Panc1 (cell line): ENCODE data around the gene NKD1. TPM values are rescaled to one million over a fixed set of nuclear protein-coding genes. Genes with fewer than 3 reads are reported as not detected.

Experiments
- ATAC-seq: fragments of 200-7000 bp; cut with Tn5 transposase; 2 replicates; pipeline ENCODE4 v1.9.1; 2020; ENCODE audit warnings: mild to moderate bottlenecking, moderate library complexity
- BruUV-seq: library from RNA; stranded (reverse); fragments of 400-500 nt; replicated peaks from 2 replicates; lab custom pipeline; 2021; lab: Mats Ljungman, UMichigan
- CTCF ChIA-PET: fragments of 300-600 bp; sonication (Branson Sonifier 250); formaldehyde crosslinking; loops from one replicate; lab custom pipeline; 2022; ENCODE audit warnings: antibody characterized with exemption; lab: Charles Lee
- POLR2A ChIA-PET: fragments of 300-600 bp; sonication (Branson Sonifier 250); formaldehyde crosslinking; loops from one replicate; lab custom pipeline; 2022; ENCODE audit warnings: antibody characterized with exemption; lab: Charles Lee
- DNase-seq: peaks from one replicate; pipeline ENCODE4 v3.0.0-alpha.2; 2010; ENCODE audit warnings: low read depth, low spot score
- H3K27ac ChIP-seq: 2 replicates; pipeline ENCODE4 v1.5.1; 2011; ENCODE audit warnings: mild to moderate bottlenecking, low read length, inconsistent platforms
- H3K27me3 ChIP-seq: fragments of 200-500 bp; sonication (Bioruptor generic); 2 replicates; pipeline ENCODE4 v1.6.0; 2014; ENCODE audit warnings: low read length, inconsistent platforms; ENCODE audit not compliant: control insufficient read depth, insufficient read depth
- H3K36me3 ChIP-seq: fragments of 200-500 bp; sonication (Bioruptor generic); 2 replicates; pipeline ENCODE4 v1.5.1; 2014; ENCODE audit warnings: inconsistent platforms, mild to moderate bottlenecking, low read length, moderate library complexity; ENCODE audit not compliant: control insufficient read depth, insufficient read depth
- H3K4me1 ChIP-seq: 2 replicates; pipeline ENCODE4 v1.5.1; 2011; ENCODE audit warnings: inconsistent platforms, mild to moderate bottlenecking, low read length, moderate library complexity; ENCODE audit not compliant: control insufficient read depth, insufficient read depth
- H3K4me3 ChIP-seq, 2 experiments: 2 replicates each; pipeline ENCODE4 v1.5.1; 2011 to 2012; ENCODE audit warnings: low read depth in 2 of 2, low read length in 2 of 2, mild to moderate bottlenecking in 2 of 2, inconsistent platforms in 1 of 2, moderate library complexity in 1 of 2
- H3K9me3 ChIP-seq: fragments of 200-500 bp; sonication (Bioruptor generic); 2 replicates; pipeline ENCODE4 v1.5.1; 2014; ENCODE audit warnings: low read depth, mild to moderate bottlenecking, inconsistent platforms, low read length, moderate library complexity; ENCODE audit not compliant: control insufficient read depth, insufficient read depth
- POLR2AphosphoS5 ChIP-seq: IDR thresholded peaks from 2 replicates; pipeline ENCODE4 v1.6.1; 2012; ENCODE audit warnings: mild to moderate bottlenecking, low read depth, low read length, moderate library complexity
- SIN3A ChIP-seq: IDR thresholded peaks from 2 replicates; pipeline ENCODE4 v1.6.1; 2012; ENCODE audit warnings: low read depth, mild to moderate bottlenecking, low read length, moderate library complexity, borderline replicate concordance; ENCODE audit not compliant: insufficient read depth
- TCF7L2 ChIP-seq: IDR thresholded peaks from 2 replicates; pipeline ENCODE4 v1.6.1; 2011; ENCODE audit warnings: mild to moderate bottlenecking, low read depth, low read length, inconsistent platforms
- in situ Hi-C: cut with HindIII; loops from 2 replicates; pipeline ENCODE4 v1.10.0; 2016; ENCODE audit warnings: low sequenced_read_pairs, low pct_unique_long_range_greater_than_20kb
- intact Hi-C: fragments of 100-400 bp; cut with micrococcal nuclease; formaldehyde crosslinking; loops from one replicate; pipeline ENCODE4 v1.10.0; 2022; ENCODE audit not compliant: unreplicated experiment
- total RNA-seq: library from RNA; stranded (reverse); gene quantifications from one replicate; pipeline ENCODE4 v1.2.1, GENCODE V29; 2021; ENCODE audit not compliant: unreplicated experiment
- TF ChIP-seq, protein P1 (sequence below), 2 experiments: IDR thresholded peaks; 2 replicates each; pipeline ENCODE4 v1.6.1; 2011 to 2012; ENCODE audit warnings: low read depth in 2 of 2, control low read depth in 1 of 2, low read length in 1 of 2, mild to moderate bottlenecking in 1 of 2, moderate library complexity in 1 of 2; ENCODE audit not compliant: insufficient read depth in 1 of 2
- TF ChIP-seq, protein P2 (sequence below): fragments of 450-650 bp; IDR thresholded peaks from 2 replicates; pipeline ENCODE4 v1.5.1; 2017; ENCODE audit warnings: mild to moderate bottlenecking

Gene NKD1
- total RNA-seq, 1 experiment from 2014 or later, result 0.18 TPM

DNA sequence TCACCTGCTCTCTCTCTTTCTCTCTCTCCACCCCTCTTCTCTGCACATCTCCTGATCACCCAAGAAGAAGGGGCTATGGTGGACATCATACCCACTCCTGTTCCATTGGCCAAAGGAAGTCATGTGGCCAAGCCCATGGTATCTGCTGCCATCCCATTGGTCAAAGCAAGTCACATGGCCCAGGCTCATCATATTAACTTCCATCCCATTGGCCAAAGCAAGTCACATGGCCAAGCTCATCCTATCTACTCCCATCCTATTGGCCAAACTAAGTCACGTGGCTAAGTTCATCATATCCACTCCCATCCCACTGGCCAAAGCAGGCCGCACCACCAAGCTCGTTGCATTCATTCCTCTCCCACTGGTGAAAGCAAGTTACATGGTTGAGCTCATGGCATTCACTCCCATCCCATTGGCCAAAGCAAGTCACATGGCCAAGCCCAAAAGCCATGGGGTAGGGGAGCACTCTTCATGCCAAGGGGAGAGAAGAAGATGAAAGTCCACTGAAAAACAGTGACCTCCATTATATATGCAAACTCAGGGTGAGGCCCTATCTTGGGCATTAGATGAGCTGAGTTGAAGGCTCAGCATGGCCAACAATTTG, 103.7 kb downstream of the NKD1 start:
- Histone ChIP-seq H3K9me3 (no peaks in the 10 kb centered on the region), H3K4me3 (no peak overlapping the region), H3K4me1 (no peaks in the 10 kb centered on the region), H3K36me3 (no peaks in the 10 kb centered on the region), H3K27ac (no peak overlapping the region), H3K27me3 (no peaks in the 10 kb centered on the region; the same call in 1 of the 2 replicates)
- in situ Hi-C loops (no loop called here), intact Hi-C loops (no loop called here)
- no peak for DNase-seq
- TF ChIP-seq, protein P1, sequence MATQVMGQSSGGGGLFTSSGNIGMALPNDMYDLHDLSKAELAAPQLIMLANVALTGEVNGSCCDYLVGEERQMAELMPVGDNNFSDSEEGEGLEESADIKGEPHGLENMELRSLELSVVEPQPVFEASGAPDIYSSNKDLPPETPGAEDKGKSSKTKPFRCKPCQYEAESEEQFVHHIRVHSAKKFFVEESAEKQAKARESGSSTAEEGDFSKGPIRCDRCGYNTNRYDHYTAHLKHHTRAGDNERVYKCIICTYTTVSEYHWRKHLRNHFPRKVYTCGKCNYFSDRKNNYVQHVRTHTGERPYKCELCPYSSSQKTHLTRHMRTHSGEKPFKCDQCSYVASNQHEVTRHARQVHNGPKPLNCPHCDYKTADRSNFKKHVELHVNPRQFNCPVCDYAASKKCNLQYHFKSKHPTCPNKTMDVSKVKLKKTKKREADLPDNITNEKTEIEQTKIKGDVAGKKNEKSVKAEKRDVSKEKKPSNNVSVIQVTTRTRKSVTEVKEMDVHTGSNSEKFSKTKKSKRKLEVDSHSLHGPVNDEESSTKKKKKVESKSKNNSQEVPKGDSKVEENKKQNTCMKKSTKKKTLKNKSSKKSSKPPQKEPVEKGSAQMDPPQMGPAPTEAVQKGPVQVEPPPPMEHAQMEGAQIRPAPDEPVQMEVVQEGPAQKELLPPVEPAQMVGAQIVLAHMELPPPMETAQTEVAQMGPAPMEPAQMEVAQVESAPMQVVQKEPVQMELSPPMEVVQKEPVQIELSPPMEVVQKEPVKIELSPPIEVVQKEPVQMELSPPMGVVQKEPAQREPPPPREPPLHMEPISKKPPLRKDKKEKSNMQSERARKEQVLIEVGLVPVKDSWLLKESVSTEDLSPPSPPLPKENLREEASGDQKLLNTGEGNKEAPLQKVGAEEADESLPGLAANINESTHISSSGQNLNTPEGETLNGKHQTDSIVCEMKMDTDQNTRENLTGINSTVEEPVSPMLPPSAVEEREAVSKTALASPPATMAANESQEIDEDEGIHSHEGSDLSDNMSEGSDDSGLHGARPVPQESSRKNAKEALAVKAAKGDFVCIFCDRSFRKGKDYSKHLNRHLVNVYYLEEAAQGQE (IDR thresholded peaks at IDR 0.05; ENCODE audit: insufficient read depth in 1 of 2, low read depth in 2 of 2, low read length in 1 of 2), result no peak
- TF ChIP-seq, protein P2, sequence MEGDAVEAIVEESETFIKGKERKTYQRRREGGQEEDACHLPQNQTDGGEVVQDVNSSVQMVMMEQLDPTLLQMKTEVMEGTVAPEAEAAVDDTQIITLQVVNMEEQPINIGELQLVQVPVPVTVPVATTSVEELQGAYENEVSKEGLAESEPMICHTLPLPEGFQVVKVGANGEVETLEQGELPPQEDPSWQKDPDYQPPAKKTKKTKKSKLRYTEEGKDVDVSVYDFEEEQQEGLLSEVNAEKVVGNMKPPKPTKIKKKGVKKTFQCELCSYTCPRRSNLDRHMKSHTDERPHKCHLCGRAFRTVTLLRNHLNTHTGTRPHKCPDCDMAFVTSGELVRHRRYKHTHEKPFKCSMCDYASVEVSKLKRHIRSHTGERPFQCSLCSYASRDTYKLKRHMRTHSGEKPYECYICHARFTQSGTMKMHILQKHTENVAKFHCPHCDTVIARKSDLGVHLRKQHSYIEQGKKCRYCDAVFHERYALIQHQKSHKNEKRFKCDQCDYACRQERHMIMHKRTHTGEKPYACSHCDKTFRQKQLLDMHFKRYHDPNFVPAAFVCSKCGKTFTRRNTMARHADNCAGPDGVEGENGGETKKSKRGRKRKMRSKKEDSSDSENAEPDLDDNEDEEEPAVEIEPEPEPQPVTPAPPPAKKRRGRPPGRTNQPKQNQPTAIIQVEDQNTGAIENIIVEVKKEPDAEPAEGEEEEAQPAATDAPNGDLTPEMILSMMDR, result no peak
- TF ChIP-seq TCF7L2 (no peak), POLR2AphosphoS5 (no peak), SIN3A (no peak)
- no peak for ATAC-seq
- ChIA-PET CTCF (no interaction called here), POLR2A (no interaction called here)
- no TSS peak for BruUV-seq

DNA sequence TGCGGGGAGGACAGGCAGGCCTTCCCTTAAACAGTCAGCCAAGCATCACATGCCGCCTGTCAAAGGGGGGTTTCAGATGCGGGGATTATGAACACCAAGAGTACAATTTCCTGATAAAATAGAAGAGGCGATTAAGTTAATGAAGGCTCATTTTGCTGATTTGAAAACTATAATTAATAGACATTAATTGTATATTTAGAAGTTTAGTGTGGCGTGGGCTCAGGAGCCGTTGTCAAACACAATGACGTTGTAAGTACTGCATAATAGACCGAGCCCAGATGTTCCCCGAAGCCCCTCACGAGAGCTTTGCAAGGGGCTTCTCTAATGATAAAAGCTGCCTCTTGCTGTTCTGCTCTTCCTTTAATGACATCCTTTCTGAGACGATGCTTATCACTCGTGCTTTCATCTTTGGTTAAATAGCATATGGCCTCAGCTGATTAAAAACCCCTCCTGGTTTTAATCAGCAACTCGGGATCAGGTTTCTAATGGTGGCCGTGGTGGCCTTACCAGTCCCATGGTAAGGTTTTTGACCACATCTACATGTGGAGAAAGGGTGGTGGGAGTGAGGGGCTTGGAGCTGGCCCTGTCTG, 104.7 kb downstream of the NKD1 start:
- ChIA-PET CTCF (no interaction called here), POLR2A (no interaction called here)
- no peak overlapping the region for H3K4me3 ChIP-seq
- intact Hi-C loops, result no loop called here
- H3K4me1 ChIP-seq, result no peaks in the 10 kb centered on the region
- no peak for TF ChIP-seq TCF7L2
- TF ChIP-seq POLR2AphosphoS5, result no peak
- TF ChIP-seq, protein P2, result no peak
- TF ChIP-seq SIN3A, result no peak
- TF ChIP-seq, protein P1 (IDR thresholded peaks at IDR 0.05; ENCODE audit: insufficient read depth in 1 of 2, low read depth in 2 of 2, low read length in 1 of 2), result no peak
- no peaks in the 10 kb centered on the region for H3K9me3 ChIP-seq
- H3K27ac ChIP-seq, result no peak overlapping the region
- in situ Hi-C loops, result no loop called here
- H3K27me3 ChIP-seq, result no peaks in the 10 kb centered on the region
- no peaks in the 10 kb centered on the region for H3K36me3 ChIP-seq
- BruUV-seq, result no TSS peak
- DNase-seq (no peak), ATAC-seq (no peak)
